Epithelial cell of esophagus (primary cell): ENCODE measurements around the gene MPP2.
"Not testable (repeated sequence)": the region's sequence is repeated elsewhere in the genome, so short reads cannot be mapped to it uniquely, and the experiment has no call there.

Experiments
- DNase-seq: peaks from one replicate; pipeline ENCODE4 v3.0.0; 2010; ENCODE audit warnings: low read depth
- H3K4me3 ChIP-seq: 2 replicates; pipeline ENCODE4 v1.5.1; 2011; ENCODE audit warnings: mild to moderate bottlenecking, low read length, control low read depth
- CTCF ChIP-seq: IDR thresholded peaks from 2 replicates; pipeline ENCODE4 v1.5.1; 2011; ENCODE audit warnings: low read depth, mild to moderate bottlenecking, low read length, control low read depth, inconsistent platforms; ENCODE audit not compliant: insufficient read depth; ENCODE audit errors: missing control alignments

The MPP2 gene

GRCh38 chr17:43950554-43950953, 43.2 kb upstream of the MPP2 start:
- no peak for DNase-seq
- no peak overlapping the region for H3K4me3 ChIP-seq
- TF ChIP-seq CTCF = no peak

GRCh38 chr17:43949781-43950180, 42.4 kb upstream of the MPP2 start:
- no peak for DNase-seq
- no peak overlapping the region for H3K4me3 ChIP-seq
- TF ChIP-seq CTCF = peak; percentile 17

- DNase-seq = no peak
- TF ChIP-seq CTCF = no peak
- no peak overlapping the region for H3K4me3 ChIP-seq
Measured at GRCh38 chr17:43946781-43947180, 39.4 kb upstream of the MPP2 start.

- H3K4me3 ChIP-seq = no peak overlapping the region
- no peak for TF ChIP-seq CTCF
- peak; percentile 10 for DNase-seq
Measured at GRCh38 chr17:43945074-43945829, 37.9 kb upstream of the MPP2 start.

- DNase-seq = no peak
- H3K4me3 ChIP-seq = no peak within 1 kb of the TSS
- TF ChIP-seq CTCF = no peak
Measured at GRCh38 chr17:43942051-43942685, 34.8 kb upstream of the MPP2 start, which contains the start of gene PPY. PPY (minus strand) TSS chr17:43942476; CDS start chr17:43941654, 822 bp downstream.

- no peak overlapping the region for H3K4me3 ChIP-seq
- peak; percentile 24 for DNase-seq
- TF ChIP-seq CTCF = peak; percentile 46
Measured at GRCh38 chr17:43940630-43941029, 33.3 kb upstream of the MPP2 start.

- no peak for DNase-seq
- H3K4me3 ChIP-seq = no peak overlapping the region
- TF ChIP-seq CTCF = no peak
Measured at GRCh38 chr17:43939886-43940285, 32.5 kb upstream of the MPP2 start.

GRCh38 chr17:43939452-43939851, 32.1 kb upstream of the MPP2 start:
- H3K4me3 ChIP-seq, DNase-seq: not testable (repeated sequence)
